Measurements from ENCODE around the gene NECAB2.

DNA sequence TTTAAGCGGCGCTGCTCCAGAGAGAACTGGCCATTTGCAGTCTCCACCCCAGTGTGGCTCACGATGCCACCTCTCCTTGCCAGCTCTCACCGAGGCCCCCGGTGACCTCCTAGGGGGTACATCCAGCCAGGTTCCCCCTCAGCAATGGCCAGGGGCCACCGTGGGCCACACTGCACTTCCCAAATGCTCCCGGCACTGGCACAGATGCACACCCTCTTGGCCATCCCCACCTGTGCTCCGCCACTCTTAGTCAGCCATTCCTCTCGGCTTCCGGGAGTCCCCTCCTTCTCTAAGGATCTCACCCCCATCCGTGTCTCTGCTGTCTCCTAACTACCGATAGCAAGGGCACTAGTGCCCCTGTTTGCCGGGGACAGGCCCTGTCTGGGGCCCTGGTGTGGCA is 43.4 kb upstream of the NECAB2 start:
- TF ChIP-seq, protein P1, sequence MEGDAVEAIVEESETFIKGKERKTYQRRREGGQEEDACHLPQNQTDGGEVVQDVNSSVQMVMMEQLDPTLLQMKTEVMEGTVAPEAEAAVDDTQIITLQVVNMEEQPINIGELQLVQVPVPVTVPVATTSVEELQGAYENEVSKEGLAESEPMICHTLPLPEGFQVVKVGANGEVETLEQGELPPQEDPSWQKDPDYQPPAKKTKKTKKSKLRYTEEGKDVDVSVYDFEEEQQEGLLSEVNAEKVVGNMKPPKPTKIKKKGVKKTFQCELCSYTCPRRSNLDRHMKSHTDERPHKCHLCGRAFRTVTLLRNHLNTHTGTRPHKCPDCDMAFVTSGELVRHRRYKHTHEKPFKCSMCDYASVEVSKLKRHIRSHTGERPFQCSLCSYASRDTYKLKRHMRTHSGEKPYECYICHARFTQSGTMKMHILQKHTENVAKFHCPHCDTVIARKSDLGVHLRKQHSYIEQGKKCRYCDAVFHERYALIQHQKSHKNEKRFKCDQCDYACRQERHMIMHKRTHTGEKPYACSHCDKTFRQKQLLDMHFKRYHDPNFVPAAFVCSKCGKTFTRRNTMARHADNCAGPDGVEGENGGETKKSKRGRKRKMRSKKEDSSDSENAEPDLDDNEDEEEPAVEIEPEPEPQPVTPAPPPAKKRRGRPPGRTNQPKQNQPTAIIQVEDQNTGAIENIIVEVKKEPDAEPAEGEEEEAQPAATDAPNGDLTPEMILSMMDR (IDR thresholded peaks at IDR 0.05): no peak
- TF ChIP-seq EZH2 (IDR thresholded peaks at IDR 0.05) (no peak), EZH2phosphoT487 (IDR thresholded peaks at IDR 0.05) (no peak)

All from neural progenitor cell (in vitro differentiated cells).